ENCODE measurements around the gene FNDC10.
A peak's percentile ranks its signal among the peaks of the same experiment; 100 is the strongest.

FNDC10 gene

DNA sequence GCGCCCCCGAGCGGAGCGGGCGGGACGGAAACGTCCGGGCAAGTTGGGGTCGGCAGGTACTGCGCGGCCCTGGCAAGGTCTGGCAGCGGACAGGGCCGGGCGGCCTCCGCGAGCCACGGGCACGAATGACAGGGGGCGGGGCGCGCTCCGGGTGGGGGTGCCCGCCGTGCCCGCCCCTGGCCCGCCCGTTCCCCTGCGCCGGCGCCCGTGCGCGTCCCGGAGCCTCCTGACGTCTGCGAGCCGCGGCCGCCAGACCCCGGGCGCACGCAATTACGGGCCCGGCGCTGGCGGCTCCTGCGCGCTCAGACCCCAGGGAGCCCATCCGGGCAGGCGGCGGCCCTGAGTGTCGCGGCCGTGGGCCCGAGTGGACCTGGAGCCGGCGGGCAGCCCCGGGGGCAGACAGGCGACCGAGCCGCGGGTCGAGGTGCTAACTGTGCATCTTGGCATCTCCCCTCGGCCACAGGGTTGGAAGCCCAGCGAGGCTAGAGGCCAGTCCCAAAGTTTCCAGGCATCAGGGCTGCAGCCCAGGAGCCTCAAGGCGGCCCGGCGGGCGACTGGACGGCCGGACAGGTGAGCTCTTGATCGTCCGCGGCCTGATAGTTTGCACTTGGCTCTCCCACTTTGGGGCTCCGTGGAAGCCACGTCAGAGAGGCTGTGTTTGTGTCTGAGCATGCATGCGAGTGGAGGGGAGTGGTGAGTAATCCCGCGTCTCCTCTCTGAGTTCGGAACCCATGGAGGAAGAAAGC, 16.3 kb upstream of the FNDC10 start:
- DNase-seq (ENCODE audit: low read depth in 2 of 2) = peak in 1 of 2 donors; percentile 32

DNA sequence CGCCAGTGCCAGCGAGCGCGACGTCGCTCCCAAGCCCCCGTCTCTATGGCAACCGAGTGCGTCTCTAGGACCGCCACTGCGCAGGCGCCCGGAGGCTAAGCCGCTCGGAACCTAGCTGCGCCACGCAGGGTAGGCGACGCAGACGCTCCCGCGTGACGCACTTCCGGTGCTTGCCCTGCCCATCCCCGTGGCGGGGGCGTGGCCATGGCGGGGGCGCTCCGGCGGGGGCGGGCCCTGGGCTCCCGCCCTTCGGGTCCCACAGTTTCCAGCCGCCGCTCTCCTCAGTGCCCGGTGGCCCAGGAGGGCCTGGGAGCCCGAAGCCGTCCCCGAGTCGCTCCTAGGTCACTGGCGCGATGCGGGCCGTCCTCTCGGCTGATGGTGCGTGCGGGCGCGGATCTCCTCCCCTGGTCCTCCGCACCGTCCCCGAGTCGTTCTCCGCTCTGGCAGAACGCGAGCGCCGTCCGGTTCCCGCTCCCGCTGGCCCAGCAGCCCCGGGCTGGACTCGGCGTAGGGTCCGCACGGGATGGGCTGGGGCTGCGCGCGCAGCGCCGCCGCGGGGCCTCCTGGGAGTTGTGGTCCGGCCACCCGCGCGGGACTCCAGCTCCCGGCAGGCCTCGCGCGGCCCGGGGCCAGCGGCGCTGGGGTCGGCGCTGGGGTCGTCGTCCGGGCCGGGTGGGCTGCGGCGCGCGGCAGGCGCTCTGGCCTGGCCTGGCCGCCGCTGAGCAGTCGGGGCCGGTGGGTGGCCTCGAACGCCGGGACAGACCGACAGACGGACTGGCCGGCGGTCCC, 15.5 kb upstream of the FNDC10 start, which contains the start of gene MIB2:
Gene MIB2 (plus strand): TSS at position 245 of the 789 bp plus-strand sequence. CDS start 7,953 bp downstream, outside the sequence.
- DNase-seq (ENCODE audit: low read depth in 2 of 2) = peak; percentile 94 to 96

DNA sequence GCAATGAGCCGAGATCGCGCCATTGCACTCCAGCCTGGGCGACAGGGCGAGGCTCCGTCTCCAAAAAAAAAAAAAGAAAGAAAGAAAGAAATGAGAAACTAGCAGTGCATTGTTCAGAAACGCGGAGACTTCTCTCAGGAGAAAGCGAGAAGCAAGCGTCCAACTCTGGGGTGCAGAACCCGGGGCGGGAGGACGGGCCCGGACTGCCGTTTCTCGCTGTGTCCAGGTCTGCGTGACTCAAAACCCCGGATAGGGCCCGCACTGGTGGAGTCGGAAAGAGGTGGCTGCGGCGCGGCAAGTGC, 15.0 kb upstream of the FNDC10 start:
- DNase-seq (ENCODE audit: low read depth in 2 of 2) = no peak

DNA sequence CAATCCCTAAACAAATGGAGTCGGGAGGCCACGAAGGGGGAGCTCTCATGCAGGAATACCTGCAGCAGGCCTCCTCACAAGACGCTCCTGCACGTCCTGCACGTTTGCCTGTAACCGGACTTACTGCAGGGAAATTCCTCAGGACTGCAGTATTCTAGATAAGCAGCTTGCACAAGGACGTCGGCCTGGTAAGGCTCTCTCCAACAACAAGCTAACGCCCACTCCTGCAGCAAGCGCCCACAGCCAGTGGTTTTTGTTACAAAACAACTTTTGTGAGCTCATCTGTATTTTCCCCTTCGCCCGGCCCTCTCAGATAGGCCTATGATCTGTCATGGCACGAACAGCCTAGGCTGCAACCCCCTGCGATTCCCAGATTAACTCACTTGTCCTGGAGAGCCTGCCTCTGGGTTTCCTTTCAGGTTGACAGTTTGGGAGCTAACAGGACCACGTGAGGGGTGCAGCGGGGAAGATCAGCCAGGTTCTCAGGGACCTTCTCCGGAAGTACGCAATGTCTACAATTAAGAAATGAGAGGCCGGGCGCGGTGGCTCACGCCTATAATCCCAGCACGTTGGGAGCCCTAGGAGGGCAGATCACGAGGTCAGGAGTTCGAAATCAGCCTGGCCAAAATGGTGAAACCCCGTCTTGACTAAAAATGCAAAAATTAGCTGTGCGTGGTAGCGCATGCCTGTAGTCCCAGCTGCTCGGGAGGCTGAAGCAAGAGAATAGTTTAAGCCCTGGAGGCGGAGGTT, 14.4 kb upstream of the FNDC10 start:
- peak in 1 of 2 donors; percentile 57 for DNase-seq (ENCODE audit: low read depth in 2 of 2)

DNA sequence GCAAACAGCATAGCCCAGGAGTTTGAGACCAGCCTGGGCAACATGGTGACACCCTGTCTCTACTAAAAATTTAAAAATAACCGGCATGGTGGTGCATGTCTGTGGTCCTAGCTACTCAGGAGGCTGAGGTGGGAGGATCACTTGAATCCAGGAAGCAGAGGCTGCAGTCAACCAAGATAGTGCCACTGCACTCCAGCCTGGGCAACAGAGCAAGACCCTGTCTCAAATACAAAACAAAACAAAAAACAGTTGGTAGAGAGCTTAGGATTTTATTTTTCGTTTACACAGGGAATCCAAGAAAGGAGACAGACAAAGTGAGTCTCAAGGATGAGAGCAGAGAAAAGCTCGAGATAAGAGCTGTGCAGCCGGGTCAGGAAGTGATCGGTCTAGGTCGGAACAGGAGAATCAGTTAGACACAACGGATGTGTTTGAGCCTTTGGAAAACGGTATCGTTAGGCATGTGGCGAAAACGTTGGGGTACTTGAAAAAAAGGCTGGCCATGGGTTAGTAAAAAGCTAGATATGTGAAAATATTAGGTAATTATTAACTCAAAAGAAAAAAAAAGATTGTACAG, 13.7 kb upstream of the FNDC10 start:
- no peak for DNase-seq (ENCODE audit: low read depth in 2 of 2)

DNA sequence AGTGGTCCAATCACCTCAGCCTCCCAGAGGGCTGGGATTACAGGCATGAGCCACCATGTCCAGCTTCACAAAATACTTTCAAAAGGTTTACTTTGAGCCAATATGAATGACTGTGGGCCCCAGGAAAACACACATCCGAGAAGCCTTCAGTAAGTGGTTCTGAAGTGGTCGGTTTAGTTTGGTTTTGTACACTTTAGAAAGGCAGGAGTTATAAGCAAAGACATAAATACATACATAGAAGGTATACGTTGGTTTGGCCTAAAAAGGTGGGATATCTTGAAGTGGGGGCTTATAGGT, 12.1 kb upstream of the FNDC10 start:
- DNase-seq (ENCODE audit: low read depth in 2 of 2) = no peak

DNA sequence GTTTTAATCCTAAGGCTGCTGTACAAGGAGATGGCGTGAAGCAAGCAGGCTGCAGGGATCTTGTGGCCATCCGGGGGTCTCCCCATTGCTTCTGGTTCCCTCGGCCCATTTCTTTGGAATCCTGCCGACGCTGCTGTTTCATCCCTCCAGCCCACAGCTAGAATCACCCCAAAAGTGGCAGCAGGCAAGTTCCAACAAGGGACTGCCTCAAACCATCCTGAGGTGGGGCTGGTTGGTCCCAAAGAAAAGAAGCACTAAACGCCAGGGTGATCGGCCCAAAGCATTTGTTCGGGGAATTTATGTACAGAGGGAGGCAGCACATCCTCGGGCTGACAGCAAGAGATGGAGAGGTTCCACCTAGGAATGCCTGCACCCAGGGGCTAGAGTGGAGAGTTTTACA, 10.9 kb upstream of the FNDC10 start:
- DNase-seq (ENCODE audit: low read depth in 2 of 2) = no peak

DNA sequence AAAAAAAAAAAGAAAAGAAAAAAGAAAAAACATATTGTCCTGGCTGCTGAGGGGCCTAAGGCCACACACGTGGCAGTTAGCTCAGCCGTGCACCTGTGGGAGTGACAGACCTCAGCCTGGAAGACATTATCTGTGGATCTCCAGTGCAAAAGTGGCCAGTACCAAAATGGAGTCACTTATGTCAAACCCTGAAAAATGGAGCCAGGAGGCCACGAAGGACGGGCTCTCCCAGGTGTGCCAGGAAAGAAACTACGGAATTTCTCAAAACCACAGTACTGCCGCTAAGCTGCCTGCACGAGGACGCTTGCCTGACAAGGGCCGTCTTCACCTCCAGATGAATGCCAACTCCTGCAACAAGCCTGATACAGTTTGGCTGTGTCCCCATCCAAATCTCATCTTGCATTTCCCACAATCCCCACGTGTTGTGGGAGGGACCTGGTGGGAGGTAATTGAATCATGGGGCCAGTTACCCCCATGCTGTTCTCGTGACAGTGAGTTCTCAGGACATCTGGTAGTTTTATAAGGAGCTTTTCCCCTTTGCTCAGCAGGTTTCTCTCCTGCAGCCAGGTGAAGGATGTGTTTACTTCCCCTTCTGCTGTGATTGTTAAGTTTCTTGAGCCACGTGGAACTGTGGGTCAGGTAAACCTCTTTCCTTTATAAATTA, 10.0 kb upstream of the FNDC10 start:
- no peak for DNase-seq (ENCODE audit: low read depth in 2 of 2)

DNA sequence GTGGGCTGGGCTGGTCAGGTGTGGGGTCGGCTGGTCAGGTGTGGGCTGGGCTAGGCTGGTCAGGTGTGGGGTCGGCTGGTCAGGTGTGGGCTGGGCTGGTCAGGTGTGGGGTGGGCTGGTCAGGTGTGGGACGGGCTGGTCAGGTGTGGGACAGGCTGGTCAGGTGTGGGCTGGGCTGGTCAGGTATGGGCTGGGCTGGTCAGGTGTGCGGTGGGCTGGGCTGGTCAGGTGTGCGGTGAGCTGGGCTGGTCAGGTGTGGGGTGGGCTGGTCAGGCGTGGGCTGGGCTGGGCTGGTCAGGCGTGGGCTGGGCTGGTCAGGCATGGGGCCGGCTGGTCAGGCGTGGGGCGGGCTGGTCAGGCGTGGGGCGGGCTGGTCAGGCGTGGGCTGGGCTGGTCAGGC, 6.3 kb upstream of the FNDC10 start:
- no peak for DNase-seq (ENCODE audit: low read depth in 2 of 2)

DNA sequence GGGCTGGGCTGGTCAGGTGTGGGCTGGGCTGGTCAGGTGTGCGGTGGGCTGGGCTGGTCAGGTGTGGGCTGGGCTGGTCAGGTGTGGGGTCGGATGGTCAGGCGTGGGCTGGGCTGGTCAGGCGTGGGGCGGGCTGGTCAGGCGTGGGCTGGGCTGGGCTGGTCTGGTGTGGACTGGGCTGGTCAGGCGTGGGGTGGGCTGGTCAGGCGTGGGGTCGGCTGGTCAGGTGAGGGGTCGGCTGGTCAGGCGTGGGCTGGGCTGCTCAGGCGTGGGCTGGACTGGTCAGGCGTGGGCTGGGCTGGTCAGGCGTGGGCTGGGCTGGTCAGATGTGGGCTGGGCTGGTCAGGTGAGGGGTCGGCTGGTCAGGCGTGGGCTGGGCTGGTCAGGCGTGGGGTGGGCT, 5.8 kb upstream of the FNDC10 start:
- no peak for DNase-seq (ENCODE audit: low read depth in 2 of 2)

DNA sequence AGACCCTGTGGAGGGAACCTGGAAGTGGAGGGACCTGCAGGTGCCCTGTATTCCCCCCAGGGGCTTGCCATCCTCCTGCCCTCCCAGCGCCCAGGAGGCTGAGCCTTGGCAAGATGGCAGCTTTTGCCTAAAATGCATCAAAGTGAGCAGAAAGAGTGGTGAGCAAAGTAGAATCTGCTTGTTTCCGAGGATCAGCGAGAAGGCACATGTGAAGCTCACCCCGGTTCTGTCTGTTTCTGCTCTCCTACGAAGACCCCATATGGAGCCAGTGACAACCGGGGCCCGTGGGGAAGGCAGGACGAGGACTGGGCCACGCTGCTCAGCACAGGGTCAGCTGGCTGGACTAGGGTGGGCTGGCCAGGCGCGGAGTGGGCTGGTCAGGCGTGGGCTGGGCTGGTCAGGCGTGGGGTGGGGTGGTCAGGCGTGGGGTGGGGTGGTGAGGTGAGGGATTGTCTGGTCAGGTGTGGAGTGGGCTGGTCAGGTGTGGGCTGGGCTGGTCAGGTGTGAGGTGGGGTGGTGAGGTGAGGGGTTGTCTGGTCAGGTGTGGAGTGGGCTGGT, 5.2 kb upstream of the FNDC10 start:
- no peak for DNase-seq (ENCODE audit: low read depth in 2 of 2)

DNA sequence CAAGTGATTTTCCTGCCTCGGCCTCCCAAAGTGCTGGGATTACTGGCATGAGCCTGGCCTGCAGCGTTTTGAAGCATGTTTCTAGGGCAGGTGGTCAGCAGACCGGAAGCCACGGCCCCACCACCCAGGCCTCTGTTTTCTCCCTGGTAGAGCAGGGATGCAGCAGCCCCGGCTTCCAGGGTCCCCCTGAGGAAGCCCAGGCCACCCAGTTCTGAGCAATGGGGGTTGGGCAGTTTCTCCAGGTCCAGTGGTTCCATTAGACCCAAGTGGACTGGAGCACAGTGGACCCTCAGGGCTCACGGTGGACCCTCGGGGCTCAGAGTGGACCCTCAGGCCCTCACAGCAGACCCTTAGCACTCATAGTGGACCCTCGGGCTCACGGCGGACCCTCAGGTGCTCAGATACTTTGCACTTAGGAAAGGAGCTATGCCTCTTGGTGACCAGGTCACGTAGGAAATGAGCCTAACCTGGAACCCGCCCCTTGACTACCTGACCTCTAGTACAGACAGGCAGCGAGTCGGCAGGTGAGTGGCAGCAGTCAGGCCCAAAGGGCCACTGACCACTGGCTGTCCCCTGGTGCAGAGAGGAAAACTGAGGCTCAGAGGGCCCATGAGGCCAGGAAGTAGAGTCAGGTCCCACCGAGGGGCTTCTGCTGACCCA, 4.6 kb upstream of the FNDC10 start:
- DNase-seq (ENCODE audit: low read depth in 2 of 2) = no peak

DNA sequence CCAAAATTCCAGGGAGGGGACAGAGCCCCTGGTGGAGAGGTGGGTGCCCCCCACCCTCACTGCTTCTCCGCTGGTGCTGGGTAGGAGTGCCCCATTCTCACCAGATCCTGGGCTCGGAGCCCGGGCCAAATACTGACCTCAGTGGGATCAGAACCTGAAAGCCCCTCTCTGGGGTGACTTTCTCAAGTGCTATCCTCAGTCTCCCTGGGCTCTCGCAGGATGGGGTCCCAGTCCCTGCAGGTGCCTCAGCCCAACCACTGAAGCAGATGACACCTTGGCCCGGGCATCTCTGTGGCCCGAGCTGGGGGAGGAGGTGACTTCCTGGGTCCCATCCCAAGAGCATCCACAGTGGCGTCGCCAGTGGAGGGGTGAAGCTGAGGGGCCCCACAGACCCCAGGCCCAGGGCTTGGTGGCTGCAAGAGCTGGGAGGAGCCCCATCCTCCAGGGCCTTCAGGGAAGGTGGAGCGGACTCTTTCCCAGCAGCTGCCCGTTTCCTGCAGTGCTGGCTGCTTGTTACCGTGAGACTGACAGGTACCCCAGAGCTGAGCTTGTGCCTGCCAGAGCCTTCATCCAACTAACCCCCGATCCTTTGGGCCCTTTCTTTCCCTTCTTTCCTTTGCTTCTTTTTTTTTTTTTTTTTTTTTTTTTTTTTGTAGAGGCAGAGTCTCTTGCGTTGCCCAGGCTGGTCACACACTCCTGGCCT, 3.9 kb upstream of the FNDC10 start:
- no peak for DNase-seq (ENCODE audit: low read depth in 2 of 2)

DNA sequence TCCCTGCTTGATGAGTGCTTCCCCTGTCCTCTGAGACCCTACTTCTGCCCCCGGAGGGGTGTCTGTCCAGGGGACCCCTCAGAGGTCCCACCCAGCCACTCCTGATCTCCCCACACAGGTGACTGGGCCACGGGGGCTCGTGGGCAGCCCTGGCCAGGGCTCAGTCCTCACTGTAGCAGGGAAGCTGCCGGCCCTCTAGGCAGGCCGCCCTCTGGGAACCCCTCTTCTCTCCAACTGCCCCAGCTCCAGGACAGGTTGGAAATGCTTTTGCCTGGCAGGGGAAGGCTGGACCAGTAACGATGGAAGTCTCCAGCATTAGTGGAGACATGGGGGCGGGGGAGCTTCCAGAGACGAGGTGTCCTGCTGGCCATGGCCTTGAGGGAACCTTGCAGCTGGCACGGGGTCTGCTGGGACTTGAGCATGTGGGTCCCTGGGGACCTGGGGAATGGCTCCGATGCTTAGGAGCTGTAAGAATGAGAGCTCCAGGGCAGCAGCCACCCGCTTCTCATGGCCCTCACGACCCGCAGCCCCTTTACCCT, 3.1 kb upstream of the FNDC10 start:
- no peak for DNase-seq (ENCODE audit: low read depth in 2 of 2)

DNA sequence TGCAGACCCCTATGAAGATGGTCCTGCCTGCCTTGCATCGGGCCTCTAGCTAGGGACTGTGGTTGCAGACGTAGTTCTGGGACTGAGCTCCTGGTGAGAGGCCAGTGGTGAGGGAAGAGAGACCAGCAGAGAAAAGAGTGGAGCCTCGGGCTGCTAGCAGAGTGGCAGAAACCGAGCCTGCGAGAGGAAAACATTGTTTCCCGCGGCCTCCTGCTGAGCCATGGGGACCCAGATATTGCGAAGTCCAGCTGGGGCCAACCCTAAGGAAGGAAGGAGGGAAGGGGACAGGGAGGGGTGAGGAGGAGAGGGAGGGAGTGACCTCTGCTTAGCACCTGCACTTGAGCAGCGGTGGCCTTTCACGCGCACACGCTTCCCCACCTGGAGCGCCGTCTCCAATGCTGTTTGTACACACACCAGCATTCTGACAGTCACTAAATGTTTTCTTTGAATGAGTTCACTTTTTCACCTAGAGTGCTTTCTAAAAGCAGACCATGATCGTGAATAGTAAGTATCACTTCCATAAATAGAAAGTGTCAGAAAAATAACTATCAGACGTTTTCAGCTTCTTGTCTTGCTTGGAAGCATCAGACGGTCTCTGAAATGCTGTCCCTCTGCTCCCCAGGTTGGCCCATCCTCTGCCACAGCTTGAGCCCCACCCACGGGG, 2.5 kb upstream of the FNDC10 start:
- no peak for DNase-seq (ENCODE audit: low read depth in 2 of 2)

DNA sequence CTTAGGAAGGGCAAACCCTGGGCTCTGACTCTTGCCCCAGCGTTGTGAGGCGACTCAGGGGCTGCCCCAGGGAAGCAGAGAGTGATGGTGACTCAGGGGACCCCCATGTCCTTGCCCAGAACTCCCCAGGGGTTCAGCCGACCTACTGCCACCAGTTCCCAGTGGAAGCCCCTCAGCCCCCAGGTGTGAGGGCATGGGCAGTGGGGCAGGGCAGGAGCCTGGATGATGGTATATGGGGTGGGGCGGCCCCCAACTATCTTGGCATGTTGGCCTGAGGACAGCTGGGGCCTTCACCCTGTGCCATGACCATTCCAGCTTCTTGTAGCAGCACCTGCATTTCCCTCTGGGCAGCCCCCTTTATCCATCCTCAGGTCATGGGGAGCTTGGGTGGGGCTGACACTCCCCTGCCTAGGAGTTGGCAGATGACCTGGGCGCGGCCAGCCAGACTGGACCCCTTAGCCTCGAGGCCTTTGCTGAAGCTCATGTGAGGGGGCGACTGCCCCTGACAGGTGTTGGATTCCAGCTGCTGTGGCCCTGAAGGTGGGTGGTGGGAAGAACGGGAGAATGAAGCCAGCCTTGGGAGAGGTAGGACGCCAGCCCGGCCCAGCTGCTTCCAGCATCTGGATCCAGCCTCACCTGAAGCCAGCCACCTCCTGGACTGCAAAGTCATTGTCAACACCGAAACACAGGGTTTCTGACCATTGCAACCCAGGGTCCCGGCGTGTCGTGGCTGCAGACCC, 1.8 kb upstream of the FNDC10 start:
- no peak for DNase-seq (ENCODE audit: low read depth in 2 of 2)

DNA sequence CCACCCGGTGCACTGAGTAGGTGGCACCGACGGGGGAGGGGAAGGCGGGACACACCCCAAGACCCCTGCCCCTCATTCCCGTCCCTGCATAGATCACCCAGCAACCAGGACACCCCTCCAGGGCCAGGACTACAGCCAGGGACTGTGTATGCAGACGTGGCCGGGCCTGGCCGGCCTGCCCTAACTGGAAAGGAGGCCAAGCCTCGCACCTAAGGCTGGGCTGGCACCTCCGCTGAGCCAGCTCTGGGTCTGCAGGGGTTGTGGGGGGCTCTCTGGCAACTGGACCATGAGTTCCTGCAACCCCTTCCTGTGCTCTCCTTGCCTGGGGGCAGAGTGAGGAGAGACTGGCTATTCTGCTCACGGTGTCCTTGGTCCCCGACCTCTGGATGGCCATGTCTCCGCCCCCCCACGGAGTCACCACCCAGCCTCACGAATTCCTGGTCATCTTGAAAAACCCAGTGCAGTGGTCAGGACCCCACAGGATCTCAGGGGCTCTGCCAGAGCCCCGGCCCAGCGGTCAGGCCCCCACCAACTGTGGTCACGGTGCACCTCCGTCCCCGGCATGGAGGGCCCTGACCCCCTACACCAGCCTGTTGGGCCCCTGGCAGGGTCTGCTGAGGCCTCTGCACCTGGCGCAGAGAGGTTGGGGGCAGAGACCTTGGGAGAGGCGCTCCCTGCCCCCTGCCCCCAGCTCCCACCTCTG, 1.1 kb upstream of the FNDC10 start:
- no peak for DNase-seq (ENCODE audit: low read depth in 2 of 2)

All from stimulated activated CD4-positive, alpha-beta T cell treated with anti-CD3 and anti-CD28 coated beads, Interleukin-4, amount 100 ng/mL, for 48 hours (primary cell).